Thyroid gland (tissue), 4 donors: Measurements from ENCODE around the gene NFASC.

ENCODE experiments used
- POLR2A ChIP-seq, 2 donors: fragments of 450-650 bp; IDR thresholded peaks; one replicate each; pipeline ENCODE4 v1.6.1; 2017; ENCODE audit warnings: antibody characterized with exemption in 2 of 2, mild to moderate bottlenecking in 2 of 2, moderate library complexity in 1 of 2
- TF ChIP-seq, protein P1 (sequence below), 6 experiments: fragments of 200-600 bp in 3 of 6; fragments of 450-650 bp in 3 of 6; sonication (generic) in 3 of 6; IDR thresholded peaks; one replicate each; pipeline ENCODE4 v1.5.1; 2016 to 2019; ENCODE audit warnings: antibody characterized with exemption in 6 of 6, mild to moderate bottlenecking in 2 of 6, inconsistent platforms in 1 of 6, moderate library complexity in 1 of 6

DNA sequence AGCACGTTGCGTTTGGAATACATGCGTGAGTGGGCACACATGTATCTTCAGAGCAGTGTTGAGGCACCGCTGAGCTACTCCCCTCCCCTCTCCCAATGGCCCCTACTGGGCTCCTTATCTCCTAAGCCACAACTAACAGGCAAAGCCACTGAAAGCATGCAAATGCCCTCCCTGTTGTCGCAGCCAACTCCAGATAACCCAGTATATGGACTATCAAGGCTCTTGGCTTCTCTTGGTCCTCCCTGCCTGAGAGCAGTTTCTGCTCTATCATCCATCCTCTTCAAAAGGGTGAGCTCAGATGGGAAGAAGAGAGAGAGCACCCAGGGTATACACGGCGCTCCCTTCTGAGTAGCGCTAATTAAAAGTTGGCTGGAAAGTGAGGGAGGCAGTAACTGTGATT lies 113.8 kb downstream of the NFASC start:
- TF ChIP-seq, protein P1, sequence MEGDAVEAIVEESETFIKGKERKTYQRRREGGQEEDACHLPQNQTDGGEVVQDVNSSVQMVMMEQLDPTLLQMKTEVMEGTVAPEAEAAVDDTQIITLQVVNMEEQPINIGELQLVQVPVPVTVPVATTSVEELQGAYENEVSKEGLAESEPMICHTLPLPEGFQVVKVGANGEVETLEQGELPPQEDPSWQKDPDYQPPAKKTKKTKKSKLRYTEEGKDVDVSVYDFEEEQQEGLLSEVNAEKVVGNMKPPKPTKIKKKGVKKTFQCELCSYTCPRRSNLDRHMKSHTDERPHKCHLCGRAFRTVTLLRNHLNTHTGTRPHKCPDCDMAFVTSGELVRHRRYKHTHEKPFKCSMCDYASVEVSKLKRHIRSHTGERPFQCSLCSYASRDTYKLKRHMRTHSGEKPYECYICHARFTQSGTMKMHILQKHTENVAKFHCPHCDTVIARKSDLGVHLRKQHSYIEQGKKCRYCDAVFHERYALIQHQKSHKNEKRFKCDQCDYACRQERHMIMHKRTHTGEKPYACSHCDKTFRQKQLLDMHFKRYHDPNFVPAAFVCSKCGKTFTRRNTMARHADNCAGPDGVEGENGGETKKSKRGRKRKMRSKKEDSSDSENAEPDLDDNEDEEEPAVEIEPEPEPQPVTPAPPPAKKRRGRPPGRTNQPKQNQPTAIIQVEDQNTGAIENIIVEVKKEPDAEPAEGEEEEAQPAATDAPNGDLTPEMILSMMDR (IDR thresholded peaks at IDR 0.05) = no peak
- TF ChIP-seq POLR2A (IDR thresholded peaks at IDR 0.05) = no peak
